ENCODE results near the gene SLC22A15. TPM values are rescaled to one million over a fixed set of nuclear protein-coding genes. Genes with fewer than 3 reads are reported as not detected.
"Not testable (repeated sequence)": the region's sequence is repeated elsewhere in the genome, so short reads cannot be mapped to it uniquely, and the experiment has no call there.

Gene SLC22A15
- total RNA-seq, 3 donors from 2014 or later (not counting 1 experiment from before 2014, with no cell fraction given) = 6.0 to 9.2 (median 6.3) TPM

GRCh38 chr1:115987623-115988022 is 11.3 kb downstream of the SLC22A15 start:
- Histone ChIP-seq H3K4me1 (ENCODE audit: control insufficient read depth, insufficient read depth, low read length) (no peaks in the 10 kb centered on the region), H3K4me3 (ENCODE audit: low read length) (no peak overlapping the region), H3K27me3 (ENCODE audit: control insufficient read depth, insufficient read depth, low read length) (no peaks in the 10 kb centered on the region), H3K27ac (ENCODE audit: low read length) (no peak overlapping the region), H3K36me3 (ENCODE audit: control insufficient read depth, insufficient read depth, low read length) (no peaks in the 10 kb centered on the region), H3K9me3 (ENCODE audit: control insufficient read depth, insufficient read depth, low read length) (no peaks in the 10 kb centered on the region)
- Mint-ChIP-seq H3K27me3 (ENCODE audit: low read depth in 2 of 2) (no peaks in the 10 kb centered on the region), H3K4me3 (no peak overlapping the region), H3K27ac (no peak overlapping the region), H3K4me1 (peaks cover 0 to 14% of the 10 kb centered on the region in 2 donors), H3K9me3 (no peaks in the 10 kb centered on the region), H3K36me3 (no peaks in the 10 kb centered on the region)
- DNase-seq (no peak), ATAC-seq (no peak)
- intact Hi-C loops (cut with micrococcal nuclease) = loop anchor here (10.0 kb wide), 1 partner anchor 383 kb away; no protein-coding TSS in a partner anchor
- TF ChIP-seq CTCF (IDR thresholded peaks at IDR 0.05) = no peak
- no CpG with 5 or more reads among the region's 3 CpGs for WGBS (ENCODE audit: insufficient coverage)

- WGBS (ENCODE audit: insufficient coverage) = 100% methylated on average over 1 of the region's 1 CpG
- no peak overlapping the region for H3K4me3 Mint-ChIP-seq
These were observed 12.6 kb downstream of the SLC22A15 start for GRCh38 chr1:115988953-115989352.

GRCh38 chr1:115989699-115990098 is 13.4 kb downstream of the SLC22A15 start:
- ATAC-seq (no peak), DNase-seq (no peak)
- Histone ChIP-seq H3K4me1 (ENCODE audit: control insufficient read depth, insufficient read depth, low read length) (peaks cover 4% of the 10 kb centered on the region), H3K36me3 (ENCODE audit: control insufficient read depth, insufficient read depth, low read length) (no peaks in the 10 kb centered on the region), H3K9me3 (ENCODE audit: control insufficient read depth, insufficient read depth, low read length) (no peaks in the 10 kb centered on the region), H3K4me3 (ENCODE audit: low read length) (no peak overlapping the region), H3K27me3 (ENCODE audit: control insufficient read depth, insufficient read depth, low read length) (no peaks in the 10 kb centered on the region), H3K27ac (ENCODE audit: low read length) (no peak overlapping the region)
- no peaks in the 10 kb centered on the region for H3K9me3 Mint-ChIP-seq
- no peaks in the 10 kb centered on the region for H3K36me3 Mint-ChIP-seq
- H3K27me3 Mint-ChIP-seq (ENCODE audit: low read depth in 2 of 2) = no peaks in the 10 kb centered on the region
- H3K4me1 Mint-ChIP-seq = peaks cover 7 to 21% of the 10 kb centered on the region in 2 donors
- no peak overlapping the region for H3K27ac Mint-ChIP-seq
- H3K4me3 Mint-ChIP-seq = no peak overlapping the region
- WGBS (ENCODE audit: insufficient coverage) = 100% methylated on average over 3 of the region's 3 CpGs
- no peak for TF ChIP-seq CTCF (IDR thresholded peaks at IDR 0.05)
- intact Hi-C loops (cut with micrococcal nuclease) = loop anchor here (10.0 kb wide), 1 partner anchor 385 kb away; no protein-coding TSS in a partner anchor

More at GRCh38 chr1:115988953-115989352, 12.6 kb downstream of the SLC22A15 start:
- H3K36me3 Mint-ChIP-seq = no peaks in the 10 kb centered on the region
- no peak for ATAC-seq
- no peaks in the 10 kb centered on the region for H3K36me3 ChIP-seq (ENCODE audit: control insufficient read depth, insufficient read depth, low read length)
- H3K27ac ChIP-seq (ENCODE audit: low read length) = no peak overlapping the region
- no peaks in the 10 kb centered on the region for H3K27me3 ChIP-seq (ENCODE audit: control insufficient read depth, insufficient read depth, low read length)
- TF ChIP-seq CTCF (IDR thresholded peaks at IDR 0.05) = no peak
- H3K4me1 Mint-ChIP-seq = peaks cover 7 to 20% of the 10 kb centered on the region in 2 donors
- no peaks in the 10 kb centered on the region for H3K9me3 ChIP-seq (ENCODE audit: control insufficient read depth, insufficient read depth, low read length)
- no peak overlapping the region for H3K27ac Mint-ChIP-seq
- H3K4me3 ChIP-seq (ENCODE audit: low read length) = no peak overlapping the region
- intact Hi-C loops (cut with micrococcal nuclease) = loop anchor here (10.0 kb wide), 1 partner anchor 384 kb away; no protein-coding TSS in a partner anchor
- H3K9me3 Mint-ChIP-seq = no peaks in the 10 kb centered on the region
- DNase-seq = no peak
- no peaks in the 10 kb centered on the region for H3K27me3 Mint-ChIP-seq (ENCODE audit: low read depth in 2 of 2)
- peaks cover 4% of the 10 kb centered on the region for H3K4me1 ChIP-seq (ENCODE audit: control insufficient read depth, insufficient read depth, low read length)

GRCh38 chr1:115991909-115992308 is 15.6 kb downstream of the SLC22A15 start:
- no peaks in the 10 kb centered on the region for H3K9me3 Mint-ChIP-seq
- H3K36me3 ChIP-seq (ENCODE audit: control insufficient read depth, insufficient read depth, low read length) = peaks cover 2% of the 10 kb centered on the region
- DNase-seq (no peak), ATAC-seq (no peak)
- H3K4me3 ChIP-seq (ENCODE audit: low read length) = no peak overlapping the region
- 78% methylated on average over 8 of the region's 8 CpGs for WGBS (ENCODE audit: insufficient coverage)
- peaks cover 7 to 13% of the 10 kb centered on the region in 2 donors for H3K4me1 Mint-ChIP-seq
- no peak overlapping the region for H3K27ac ChIP-seq (ENCODE audit: low read length)
- peaks cover 4% of the 10 kb centered on the region for H3K4me1 ChIP-seq (ENCODE audit: control insufficient read depth, insufficient read depth, low read length)
- no peak overlapping the region for H3K27ac Mint-ChIP-seq
- H3K9me3 ChIP-seq (ENCODE audit: control insufficient read depth, insufficient read depth, low read length) = no peaks in the 10 kb centered on the region
- TF ChIP-seq CTCF (IDR thresholded peaks at IDR 0.05) = no peak
- no peak overlapping the region for H3K4me3 Mint-ChIP-seq
- H3K27me3 ChIP-seq (ENCODE audit: control insufficient read depth, insufficient read depth, low read length) = no peaks in the 10 kb centered on the region
- intact Hi-C loops (cut with micrococcal nuclease) = no loop called here
- H3K36me3 Mint-ChIP-seq = peaks cover 3% of the 10 kb centered on the region
- no peaks in the 10 kb centered on the region for H3K27me3 Mint-ChIP-seq (ENCODE audit: low read depth in 2 of 2)

- H3K4me1 Mint-ChIP-seq; H3K4me1 ChIP-seq (ENCODE audit: control insufficient read depth, insufficient read depth, low read length); H3K27me3 ChIP-seq (ENCODE audit: control insufficient read depth, insufficient read depth, low read length); H3K27ac ChIP-seq (ENCODE audit: low read length); DNase-seq; H3K36me3 ChIP-seq (ENCODE audit: control insufficient read depth, insufficient read depth, low read length); H3K27ac Mint-ChIP-seq; H3K4me3 ChIP-seq (ENCODE audit: low read length); ATAC-seq; intact Hi-C loops (cut with micrococcal nuclease); H3K4me3 Mint-ChIP-seq; H3K9me3 ChIP-seq (ENCODE audit: control insufficient read depth, insufficient read depth, low read length); H3K27me3 Mint-ChIP-seq (ENCODE audit: low read depth in 2 of 2): not testable (repeated sequence)
- 100% methylated on average over 1 of the region's 1 CpG for WGBS (ENCODE audit: insufficient coverage)
- H3K36me3 Mint-ChIP-seq = peaks cover 44% of the 10 kb centered on the region
- peaks cover 10 to 19% of the 10 kb centered on the region in 2 donors for H3K9me3 Mint-ChIP-seq
These were observed 21.6 kb downstream of the SLC22A15 start for GRCh38 chr1:115997921-115998320.
